ENCODE measurements around the gene ZSWIM3. TPM values are rescaled to one million over a fixed set of nuclear protein-coding genes. Genes with fewer than 3 reads are reported as not detected.

Gene ZSWIM3
- total and polyA plus RNA-seq, 4 donors: 0.56 to 4.2 (median 2.3) TPM

DNA sequence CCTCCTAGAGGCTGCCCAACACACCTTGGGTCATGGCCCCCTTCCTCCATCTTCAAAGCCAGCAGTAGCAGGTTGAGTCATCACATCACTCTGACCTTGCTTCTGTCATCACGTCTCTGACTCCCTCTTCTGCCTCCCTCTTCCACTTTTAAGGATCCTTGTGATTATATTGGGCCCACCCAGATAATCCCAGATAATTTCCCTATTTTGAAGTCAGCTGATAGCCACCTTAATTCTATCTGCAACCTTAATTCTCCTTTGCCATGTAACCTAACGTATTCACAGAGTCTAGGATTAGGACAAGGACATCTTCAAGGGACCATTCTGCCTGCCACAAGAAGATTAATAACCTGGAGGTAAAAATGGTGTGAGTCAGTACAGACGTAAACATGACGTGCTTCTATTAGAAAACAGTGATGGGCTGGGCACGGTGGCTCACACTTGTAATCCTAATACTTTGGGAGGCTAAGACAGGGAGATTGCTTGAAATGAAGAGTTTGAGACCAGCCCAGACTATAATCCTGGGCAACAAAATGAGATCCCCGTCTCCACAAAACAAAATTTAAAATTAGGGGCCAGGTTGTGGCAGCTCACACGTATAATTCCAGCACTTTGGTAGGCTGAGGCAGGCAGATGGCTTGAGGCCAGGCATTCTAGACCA lies 3.3 kb downstream of the ZSWIM3 start:
- Histone ChIP-seq H3K9ac (ENCODE audit: low read depth in 1 of 2, low read length in 2 of 2) (no peak overlapping the region), H3K9me3 (ENCODE audit: control insufficient read depth in 4 of 4, low read length in 3 of 4) (no peaks in the 10 kb centered on the region), H3K4me1 (ENCODE audit: control insufficient read depth in 4 of 4, insufficient read depth in 4 of 4, low read length in 3 of 4) (peaks cover 12 to 24% (median 16%) of the 10 kb centered on the region in 4 donors), H3K4me3 (ENCODE audit: low read depth in 1 of 3, low read length in 3 of 3) (no peak overlapping the region), H3K36me3 (ENCODE audit: control insufficient read depth in 4 of 4, insufficient read depth in 3 of 4, low read depth in 1 of 4, low read length in 3 of 4) (no peaks in the 10 kb centered on the region), H3K27me3 (ENCODE audit: control insufficient read depth in 4 of 4, insufficient read depth in 4 of 4, low read length in 3 of 4) (no peaks in the 10 kb centered on the region), H3K27ac (ENCODE audit: low read depth in 1 of 2, low read length in 2 of 2) (no peak overlapping the region)
- TF ChIP-seq HNF4A (conservative IDR thresholded peaks at IDR 0.05): no peak
- 82% methylated on average over 7 of the region's 7 CpGs for WGBS
- DNase-seq (ENCODE audit: low spot score): no peak

DNA sequence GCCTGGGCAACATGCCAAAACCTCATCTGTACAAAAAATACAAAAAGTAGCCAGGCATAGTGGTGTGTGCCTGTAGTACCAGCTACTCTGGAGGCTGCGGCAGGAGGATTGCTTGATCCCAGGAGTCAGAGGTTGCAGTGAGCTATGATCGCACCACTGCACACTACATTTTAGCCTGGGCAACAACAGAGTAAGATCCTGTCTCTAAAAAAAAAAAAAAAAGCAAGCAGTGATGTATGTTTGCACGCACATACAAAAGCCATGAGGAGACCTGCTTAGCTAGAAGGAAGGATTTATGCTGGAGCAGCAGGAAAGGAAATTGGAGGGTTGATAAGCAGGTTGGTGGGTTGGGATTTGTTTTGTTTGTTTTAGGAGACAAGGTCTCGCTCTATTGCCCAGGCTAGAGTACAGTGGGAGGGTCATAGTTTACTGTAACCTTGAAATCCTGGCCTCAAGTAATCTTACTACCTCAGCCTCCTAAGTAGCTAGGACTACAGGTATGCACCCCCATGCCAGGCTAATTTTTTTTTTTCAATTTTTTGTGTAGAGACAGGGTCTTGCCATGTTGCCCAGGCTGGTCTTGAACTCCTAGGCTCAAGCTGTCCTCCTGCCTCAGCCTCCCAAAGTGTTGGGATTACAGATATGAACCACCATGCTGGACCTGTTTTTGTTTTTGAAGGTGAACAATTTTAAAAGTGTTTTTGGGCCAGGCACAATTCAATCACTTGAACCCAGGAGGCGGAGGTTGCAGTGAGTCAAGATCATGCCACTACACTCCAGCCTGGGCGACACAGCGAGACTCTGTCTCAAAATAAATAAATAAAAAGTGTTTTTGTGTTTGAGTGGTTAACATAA lies 4.0 kb downstream of the ZSWIM3 start:
- Histone ChIP-seq H3K27me3 (ENCODE audit: control insufficient read depth in 4 of 4, insufficient read depth in 4 of 4, low read length in 3 of 4) (no peaks in the 10 kb centered on the region), H3K4me3 (ENCODE audit: low read depth in 1 of 3, low read length in 3 of 3) (no peak overlapping the region), H3K9ac (ENCODE audit: low read depth in 1 of 2, low read length in 2 of 2) (no peak overlapping the region), H3K36me3 (ENCODE audit: control insufficient read depth in 4 of 4, insufficient read depth in 3 of 4, low read depth in 1 of 4, low read length in 3 of 4) (no peaks in the 10 kb centered on the region), H3K4me1 (ENCODE audit: control insufficient read depth in 4 of 4, insufficient read depth in 4 of 4, low read length in 3 of 4) (peaks cover 5 to 16% (median 9%) of the 10 kb centered on the region in 4 donors), H3K27ac (ENCODE audit: low read depth in 1 of 2, low read length in 2 of 2) (no peak overlapping the region), H3K9me3 (ENCODE audit: control insufficient read depth in 4 of 4, low read length in 3 of 4) (no peaks in the 10 kb centered on the region)
- 88% methylated on average over 7 of the region's 7 CpGs for WGBS
- no peak for DNase-seq (ENCODE audit: low spot score)
- TF ChIP-seq, protein P1, sequence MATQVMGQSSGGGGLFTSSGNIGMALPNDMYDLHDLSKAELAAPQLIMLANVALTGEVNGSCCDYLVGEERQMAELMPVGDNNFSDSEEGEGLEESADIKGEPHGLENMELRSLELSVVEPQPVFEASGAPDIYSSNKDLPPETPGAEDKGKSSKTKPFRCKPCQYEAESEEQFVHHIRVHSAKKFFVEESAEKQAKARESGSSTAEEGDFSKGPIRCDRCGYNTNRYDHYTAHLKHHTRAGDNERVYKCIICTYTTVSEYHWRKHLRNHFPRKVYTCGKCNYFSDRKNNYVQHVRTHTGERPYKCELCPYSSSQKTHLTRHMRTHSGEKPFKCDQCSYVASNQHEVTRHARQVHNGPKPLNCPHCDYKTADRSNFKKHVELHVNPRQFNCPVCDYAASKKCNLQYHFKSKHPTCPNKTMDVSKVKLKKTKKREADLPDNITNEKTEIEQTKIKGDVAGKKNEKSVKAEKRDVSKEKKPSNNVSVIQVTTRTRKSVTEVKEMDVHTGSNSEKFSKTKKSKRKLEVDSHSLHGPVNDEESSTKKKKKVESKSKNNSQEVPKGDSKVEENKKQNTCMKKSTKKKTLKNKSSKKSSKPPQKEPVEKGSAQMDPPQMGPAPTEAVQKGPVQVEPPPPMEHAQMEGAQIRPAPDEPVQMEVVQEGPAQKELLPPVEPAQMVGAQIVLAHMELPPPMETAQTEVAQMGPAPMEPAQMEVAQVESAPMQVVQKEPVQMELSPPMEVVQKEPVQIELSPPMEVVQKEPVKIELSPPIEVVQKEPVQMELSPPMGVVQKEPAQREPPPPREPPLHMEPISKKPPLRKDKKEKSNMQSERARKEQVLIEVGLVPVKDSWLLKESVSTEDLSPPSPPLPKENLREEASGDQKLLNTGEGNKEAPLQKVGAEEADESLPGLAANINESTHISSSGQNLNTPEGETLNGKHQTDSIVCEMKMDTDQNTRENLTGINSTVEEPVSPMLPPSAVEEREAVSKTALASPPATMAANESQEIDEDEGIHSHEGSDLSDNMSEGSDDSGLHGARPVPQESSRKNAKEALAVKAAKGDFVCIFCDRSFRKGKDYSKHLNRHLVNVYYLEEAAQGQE (IDR thresholded peaks at IDR 0.05): no peak
- TF ChIP-seq JUND (IDR thresholded peaks at IDR 0.05) (no peak), TAF1 (conservative IDR thresholded peaks at IDR 0.05) (no peak), HNF4A (conservative IDR thresholded peaks at IDR 0.05) (no peak), NR2F2 (IDR thresholded peaks at IDR 0.05) (no peak), FOXA1 (IDR thresholded peaks at IDR 0.05) (no peak), RAD21 (IDR thresholded peaks at IDR 0.05) (no peak)
- TF ChIP-seq, protein P2, sequence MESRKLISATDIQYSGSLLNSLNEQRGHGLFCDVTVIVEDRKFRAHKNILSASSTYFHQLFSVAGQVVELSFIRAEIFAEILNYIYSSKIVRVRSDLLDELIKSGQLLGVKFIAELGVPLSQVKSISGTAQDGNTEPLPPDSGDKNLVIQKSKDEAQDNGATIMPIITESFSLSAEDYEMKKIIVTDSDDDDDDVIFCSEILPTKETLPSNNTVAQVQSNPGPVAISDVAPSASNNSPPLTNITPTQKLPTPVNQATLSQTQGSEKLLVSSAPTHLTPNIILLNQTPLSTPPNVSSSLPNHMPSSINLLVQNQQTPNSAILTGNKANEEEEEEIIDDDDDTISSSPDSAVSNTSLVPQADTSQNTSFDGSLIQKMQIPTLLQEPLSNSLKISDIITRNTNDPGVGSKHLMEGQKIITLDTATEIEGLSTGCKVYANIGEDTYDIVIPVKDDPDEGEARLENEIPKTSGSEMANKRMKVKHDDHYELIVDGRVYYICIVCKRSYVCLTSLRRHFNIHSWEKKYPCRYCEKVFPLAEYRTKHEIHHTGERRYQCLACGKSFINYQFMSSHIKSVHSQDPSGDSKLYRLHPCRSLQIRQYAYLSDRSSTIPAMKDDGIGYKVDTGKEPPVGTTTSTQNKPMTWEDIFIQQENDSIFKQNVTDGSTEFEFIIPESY (IDR thresholded peaks at IDR 0.05): no peak
- TF ChIP-seq, protein P3, sequence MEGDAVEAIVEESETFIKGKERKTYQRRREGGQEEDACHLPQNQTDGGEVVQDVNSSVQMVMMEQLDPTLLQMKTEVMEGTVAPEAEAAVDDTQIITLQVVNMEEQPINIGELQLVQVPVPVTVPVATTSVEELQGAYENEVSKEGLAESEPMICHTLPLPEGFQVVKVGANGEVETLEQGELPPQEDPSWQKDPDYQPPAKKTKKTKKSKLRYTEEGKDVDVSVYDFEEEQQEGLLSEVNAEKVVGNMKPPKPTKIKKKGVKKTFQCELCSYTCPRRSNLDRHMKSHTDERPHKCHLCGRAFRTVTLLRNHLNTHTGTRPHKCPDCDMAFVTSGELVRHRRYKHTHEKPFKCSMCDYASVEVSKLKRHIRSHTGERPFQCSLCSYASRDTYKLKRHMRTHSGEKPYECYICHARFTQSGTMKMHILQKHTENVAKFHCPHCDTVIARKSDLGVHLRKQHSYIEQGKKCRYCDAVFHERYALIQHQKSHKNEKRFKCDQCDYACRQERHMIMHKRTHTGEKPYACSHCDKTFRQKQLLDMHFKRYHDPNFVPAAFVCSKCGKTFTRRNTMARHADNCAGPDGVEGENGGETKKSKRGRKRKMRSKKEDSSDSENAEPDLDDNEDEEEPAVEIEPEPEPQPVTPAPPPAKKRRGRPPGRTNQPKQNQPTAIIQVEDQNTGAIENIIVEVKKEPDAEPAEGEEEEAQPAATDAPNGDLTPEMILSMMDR (IDR thresholded peaks at IDR 0.05; ENCODE audit: low read depth, low read length, missing input control): no peak

Data from liver (tissue), 9 donors.